HUES48 (cell line): Measurements from ENCODE around the gene PDE8B.

Experiments used
- H3K27ac ChIP-seq: one replicate; pipeline ENCODE4 v1.7.0; 2013; ENCODE audit warnings: low read depth, low read length, inconsistent platforms
- H3K27me3 ChIP-seq: 2 replicates; pipeline ENCODE4 v1.6.1; 2013; ENCODE audit warnings: mild to moderate bottlenecking, low read length; ENCODE audit not compliant: control insufficient read depth, insufficient read depth
- H3K36me3 ChIP-seq: 2 replicates; pipeline ENCODE4 v1.6.1; 2013; ENCODE audit warnings: low read length; ENCODE audit not compliant: control insufficient read depth, insufficient read depth
- H3K4me1 ChIP-seq: 2 replicates; pipeline ENCODE4 v1.6.1; 2013; ENCODE audit warnings: mild to moderate bottlenecking, low read length; ENCODE audit not compliant: control insufficient read depth, insufficient read depth
- H3K4me3 ChIP-seq: 2 replicates; pipeline ENCODE4 v1.5.1; 2013; ENCODE audit warnings: mild to moderate bottlenecking, low read depth, low read length
- H3K9ac ChIP-seq: 2 replicates; pipeline ENCODE4 v1.6.1; 2013; ENCODE audit warnings: mild to moderate bottlenecking, low read depth, low read length, moderate library complexity
- H3K9me3 ChIP-seq: 2 replicates; pipeline ENCODE4 v1.6.1; 2013; ENCODE audit warnings: low read length; ENCODE audit not compliant: control insufficient read depth, insufficient read depth

Gene PDE8B

GRCh38 chr5:77175231-77175630, 35.2 kb upstream of the PDE8B start:
- Histone ChIP-seq H3K9ac (no peak overlapping the region), H3K4me1 (no peaks in the 10 kb centered on the region), H3K27ac (no peak overlapping the region), H3K27me3 (peaks cover 16% of the 10 kb centered on the region), H3K36me3 (no peaks in the 10 kb centered on the region), H3K9me3 (no peaks in the 10 kb centered on the region), H3K4me3 (no peak overlapping the region)

- Histone ChIP-seq H3K27me3 (peaks cover 28% of the 10 kb centered on the region), H3K36me3 (no peaks in the 10 kb centered on the region), H3K27ac (no peak overlapping the region), H3K9ac (no peak overlapping the region), H3K4me3 (no peak overlapping the region), H3K4me1 (no peaks in the 10 kb centered on the region; the same call in 1 of the 2 replicates), H3K9me3 (no peaks in the 10 kb centered on the region)
Observed at GRCh38 chr5:77176429-77176828, 34.1 kb upstream of the PDE8B start.

- Histone ChIP-seq H3K27ac (no peak overlapping the region), H3K9ac (no peak overlapping the region), H3K27me3 (peaks cover 39% of the 10 kb centered on the region), H3K4me3 (no peak overlapping the region), H3K9me3 (no peaks in the 10 kb centered on the region), H3K4me1 (no peaks in the 10 kb centered on the region; the same call in 1 of the 2 replicates), H3K36me3 (no peaks in the 10 kb centered on the region)
Observed at GRCh38 chr5:77177576-77177975, 32.9 kb upstream of the PDE8B start.

DNA sequence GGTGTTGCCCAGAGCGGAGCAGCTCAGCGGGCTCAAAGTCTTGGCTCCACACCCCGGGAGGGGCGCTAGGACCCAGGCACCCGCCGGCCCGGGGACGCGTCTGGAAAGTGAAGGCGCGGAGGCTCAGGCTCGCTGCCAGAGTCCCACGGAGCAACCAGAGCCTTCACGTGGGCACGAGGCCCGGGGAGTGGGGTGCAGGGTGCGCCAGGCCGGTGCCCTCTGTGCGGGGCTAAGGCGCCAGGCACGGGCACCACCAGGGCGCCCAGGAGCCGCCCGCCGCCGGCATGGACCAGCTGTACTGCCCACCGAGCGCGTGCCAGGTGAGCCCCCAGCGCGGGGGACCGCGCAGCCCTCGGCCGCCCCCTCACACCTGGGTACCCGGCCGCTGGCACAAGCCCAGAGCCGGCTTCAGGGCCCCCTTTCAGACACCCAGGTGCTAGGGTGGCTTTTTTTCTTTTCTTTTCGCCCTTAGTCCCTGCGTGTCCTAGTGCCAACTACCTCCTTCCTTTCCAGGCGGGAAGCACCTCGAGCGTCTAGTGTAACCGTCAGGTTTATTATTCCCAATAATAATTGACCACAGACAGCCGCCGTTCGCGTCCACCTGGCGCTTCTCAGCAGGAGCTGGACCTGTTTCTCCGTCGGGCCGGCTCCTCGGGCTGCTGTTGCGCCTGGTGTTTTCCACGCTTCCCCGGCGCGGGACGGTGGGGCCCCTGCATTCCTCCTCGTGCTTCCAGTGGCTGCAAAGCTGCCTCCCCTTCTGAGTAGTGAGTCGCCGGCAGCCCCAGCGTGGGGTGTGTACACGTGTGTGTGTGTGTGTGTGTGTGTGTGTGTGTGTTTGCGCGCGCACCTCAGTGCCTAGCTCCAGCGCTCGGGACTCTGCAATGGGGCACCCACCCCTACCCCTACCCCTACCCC, 30.1 kb upstream of the PDE8B start:
- no peaks in the 10 kb centered on the region for H3K36me3 ChIP-seq
- H3K27ac ChIP-seq = no peak overlapping the region
- no peaks in the 10 kb centered on the region for H3K9me3 ChIP-seq
- H3K4me1 ChIP-seq = no peaks in the 10 kb centered on the region; the same call in 1 of the 2 replicates
- peak overlapping the region; percentile 80 for H3K4me3 ChIP-seq
- peaks cover 41% of the 10 kb centered on the region for H3K27me3 ChIP-seq
- H3K9ac ChIP-seq = no peak overlapping the region

GRCh38 chr5:77181173-77181572, 29.3 kb upstream of the PDE8B start:
- no peaks in the 10 kb centered on the region for H3K9me3 ChIP-seq
- H3K4me3 ChIP-seq = peak overlapping the region; percentile 80; the same call in 1 of the 2 replicates
- no peaks in the 10 kb centered on the region for H3K36me3 ChIP-seq
- no peaks in the 10 kb centered on the region; the same call in 1 of the 2 replicates for H3K4me1 ChIP-seq
- H3K27me3 ChIP-seq = peaks cover 41% of the 10 kb centered on the region
- H3K9ac ChIP-seq = no peak overlapping the region
- no peak overlapping the region for H3K27ac ChIP-seq

DNA sequence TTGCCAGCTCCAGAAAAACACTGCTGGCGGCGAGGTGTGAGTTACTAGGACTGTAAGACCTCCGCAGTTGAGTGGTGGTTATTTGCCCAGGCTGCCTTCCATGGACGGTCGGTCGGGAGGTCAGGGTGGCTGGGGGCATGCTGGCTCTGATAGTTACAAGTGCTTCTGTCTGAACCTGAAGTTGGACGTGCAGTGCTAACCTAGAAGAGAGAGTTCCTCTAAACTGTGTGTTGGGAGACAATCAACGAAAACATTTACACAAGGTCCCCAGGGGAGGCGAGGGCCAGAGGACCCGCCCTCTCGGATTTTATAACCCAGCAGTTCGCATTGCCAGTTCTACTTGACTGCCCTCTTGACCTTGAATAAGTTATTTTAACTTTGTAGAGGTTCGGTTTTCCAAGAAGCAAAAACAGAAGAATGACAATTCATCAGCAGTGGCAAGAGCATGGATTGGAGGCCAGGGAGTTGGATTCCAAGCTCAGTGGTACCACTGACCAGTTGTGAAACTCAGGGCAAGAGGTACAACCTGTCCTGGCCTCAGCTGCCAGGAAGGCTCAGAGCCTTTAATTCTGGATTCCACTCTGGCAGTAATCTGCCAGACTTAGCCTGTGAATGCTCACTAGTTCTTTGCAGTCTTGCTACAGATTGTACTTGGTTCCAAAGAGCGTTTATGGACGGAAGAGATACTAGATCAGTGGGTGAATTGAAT, 28.7 kb upstream of the PDE8B start:
- Histone ChIP-seq H3K9me3 (no peaks in the 10 kb centered on the region), H3K4me1 (no peaks in the 10 kb centered on the region; the same call in 1 of the 2 replicates), H3K36me3 (no peaks in the 10 kb centered on the region), H3K27me3 (peaks cover 41% of the 10 kb centered on the region), H3K4me3 (no peak overlapping the region; the same call in 1 of the 2 replicates), H3K9ac (no peak overlapping the region), H3K27ac (no peak overlapping the region)

DNA sequence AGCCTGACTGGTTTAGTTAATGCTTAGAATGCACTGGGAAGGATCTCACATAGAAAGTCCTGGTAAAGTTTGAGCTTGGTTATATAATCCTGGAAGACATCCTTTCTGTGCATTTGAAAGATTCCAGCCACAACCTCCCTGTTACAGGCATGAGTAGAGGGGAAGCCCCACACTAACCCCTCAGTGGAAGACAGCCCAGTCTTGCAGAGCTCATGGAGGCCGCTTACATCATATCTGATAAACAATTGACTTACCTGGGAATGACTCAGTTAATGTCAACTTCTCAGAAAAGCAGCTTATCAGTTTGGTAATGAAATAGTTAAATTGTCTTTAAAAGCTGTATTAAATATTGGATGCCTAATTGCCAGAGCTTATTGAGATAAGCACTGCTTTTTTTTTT, 28.1 kb upstream of the PDE8B start:
- no peak overlapping the region for H3K4me3 ChIP-seq
- H3K36me3 ChIP-seq = no peaks in the 10 kb centered on the region
- no peak overlapping the region for H3K27ac ChIP-seq
- H3K9ac ChIP-seq = no peak overlapping the region
- no peaks in the 10 kb centered on the region; the same call in 1 of the 2 replicates for H3K4me1 ChIP-seq
- H3K9me3 ChIP-seq = no peaks in the 10 kb centered on the region
- H3K27me3 ChIP-seq = peaks cover 41% of the 10 kb centered on the region

GRCh38 chr5:77186652-77187370, 23.7 kb upstream of the PDE8B start:
- H3K27ac ChIP-seq = no peak overlapping the region
- H3K4me1 ChIP-seq = no peaks in the 10 kb centered on the region
- peaks cover 10% of the 10 kb centered on the region for H3K27me3 ChIP-seq
- no peaks in the 10 kb centered on the region for H3K36me3 ChIP-seq
- H3K9me3 ChIP-seq = no peaks in the 10 kb centered on the region
- no peak overlapping the region for H3K4me3 ChIP-seq
- H3K9ac ChIP-seq = no peak overlapping the region

DNA sequence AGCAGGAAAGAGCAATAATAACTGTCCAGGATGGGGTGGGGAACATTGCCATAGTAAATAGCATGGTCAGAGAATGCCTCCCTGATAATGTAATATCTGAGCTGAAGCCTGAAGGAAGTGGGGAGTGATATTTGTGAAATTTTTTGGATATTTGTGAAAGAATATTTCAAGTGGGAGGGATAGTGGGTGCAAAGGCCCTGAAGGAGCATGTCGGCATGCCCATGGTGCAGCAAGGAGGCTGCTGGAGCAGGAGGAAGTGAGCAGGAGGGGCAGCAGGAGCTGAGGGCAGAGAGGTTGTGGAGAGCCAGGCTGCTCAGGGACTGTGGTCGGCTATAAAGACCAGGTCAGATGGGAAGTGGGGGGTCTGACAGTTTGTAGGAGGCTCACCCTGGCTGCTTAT, 21.1 kb upstream of the PDE8B start:
- Histone ChIP-seq H3K27ac (no peak overlapping the region), H3K36me3 (no peaks in the 10 kb centered on the region), H3K4me1 (no peaks in the 10 kb centered on the region), H3K9me3 (no peaks in the 10 kb centered on the region), H3K9ac (no peak overlapping the region), H3K27me3 (no peaks in the 10 kb centered on the region), H3K4me3 (no peak overlapping the region)

GRCh38 chr5:77192441-77193050, 17.9 kb upstream of the PDE8B start:
- H3K9ac ChIP-seq = no peak overlapping the region
- H3K27ac ChIP-seq = no peak overlapping the region
- H3K4me1 ChIP-seq = no peaks in the 10 kb centered on the region
- no peak overlapping the region for H3K4me3 ChIP-seq
- no peaks in the 10 kb centered on the region for H3K27me3 ChIP-seq
- H3K9me3 ChIP-seq = no peaks in the 10 kb centered on the region
- H3K36me3 ChIP-seq = no peaks in the 10 kb centered on the region
